A549 (cell line): Measurements from ENCODE around the gene MOB3A.
"Not testable (repeated sequence)": the region's sequence is repeated elsewhere in the genome, so short reads cannot be mapped to it uniquely, and the experiment has no call there.

ENCODE experiments used
- CHD4 ChIP-seq: fragments of 200-600 bp; sonication (generic); IDR thresholded peaks from 2 replicates; pipeline ENCODE4 v1.6.1; 2016; ENCODE audit warnings: antibody characterized with exemption, mild to moderate bottlenecking, borderline replicate concordance
- EHF ChIP-seq: fragments of 250-450 bp; sonication (Bioruptor Pico); IDR thresholded peaks from 2 replicates; pipeline ENCODE4 v1.5.0; 2020; ENCODE audit warnings: mild to moderate bottlenecking
- JUNB ChIP-seq: fragments of >200 bp; sonication (Bioruptor Twin); formaldehyde crosslinking; IDR thresholded peaks from 2 replicates; pipeline ENCODE4 v1.6.1; 2016
- KDM1A ChIP-seq: fragments of 200-600 bp; sonication (generic); IDR thresholded peaks from 2 replicates; pipeline ENCODE4 v1.6.1; 2016; ENCODE audit warnings: low read depth, mild to moderate bottlenecking
- MYC ChIP-seq: IDR thresholded peaks from 2 replicates; pipeline ENCODE4 v1.6.1; 2012; ENCODE audit warnings: mild to moderate bottlenecking, inconsistent platforms, low read length, improper control_type of control experiment, borderline replicate concordance
- POLR2A ChIP-seq: IDR thresholded peaks from 2 replicates; pipeline ENCODE4 v1.6.1; 2012; ENCODE audit warnings: mild to moderate bottlenecking, low read length
- SREBF2 ChIP-seq: fragments of 450-650 bp; IDR thresholded peaks from 2 replicates; pipeline ENCODE4 v1.6.1; 2014; ENCODE audit warnings: mild to moderate bottlenecking, moderate library complexity
- TF ChIP-seq, protein P1 (sequence below): fragments of >200 bp; sonication (Bioruptor Twin); formaldehyde crosslinking; IDR thresholded peaks from 3 replicates; pipeline ENCODE4 v1.5.1; 2016
- TF ChIP-seq, protein P2 (sequence below): IDR thresholded peaks from 2 replicates; pipeline ENCODE4 v1.6.1; 2012
- TF ChIP-seq, protein P3 (sequence below): fragments of 250-450 bp; sonication (Bioruptor Pico); IDR thresholded peaks from 2 replicates; pipeline ENCODE4 v1.5.0; 2021; ENCODE audit warnings: mild to moderate bottlenecking, moderate library complexity, borderline replicate concordance

DNA sequence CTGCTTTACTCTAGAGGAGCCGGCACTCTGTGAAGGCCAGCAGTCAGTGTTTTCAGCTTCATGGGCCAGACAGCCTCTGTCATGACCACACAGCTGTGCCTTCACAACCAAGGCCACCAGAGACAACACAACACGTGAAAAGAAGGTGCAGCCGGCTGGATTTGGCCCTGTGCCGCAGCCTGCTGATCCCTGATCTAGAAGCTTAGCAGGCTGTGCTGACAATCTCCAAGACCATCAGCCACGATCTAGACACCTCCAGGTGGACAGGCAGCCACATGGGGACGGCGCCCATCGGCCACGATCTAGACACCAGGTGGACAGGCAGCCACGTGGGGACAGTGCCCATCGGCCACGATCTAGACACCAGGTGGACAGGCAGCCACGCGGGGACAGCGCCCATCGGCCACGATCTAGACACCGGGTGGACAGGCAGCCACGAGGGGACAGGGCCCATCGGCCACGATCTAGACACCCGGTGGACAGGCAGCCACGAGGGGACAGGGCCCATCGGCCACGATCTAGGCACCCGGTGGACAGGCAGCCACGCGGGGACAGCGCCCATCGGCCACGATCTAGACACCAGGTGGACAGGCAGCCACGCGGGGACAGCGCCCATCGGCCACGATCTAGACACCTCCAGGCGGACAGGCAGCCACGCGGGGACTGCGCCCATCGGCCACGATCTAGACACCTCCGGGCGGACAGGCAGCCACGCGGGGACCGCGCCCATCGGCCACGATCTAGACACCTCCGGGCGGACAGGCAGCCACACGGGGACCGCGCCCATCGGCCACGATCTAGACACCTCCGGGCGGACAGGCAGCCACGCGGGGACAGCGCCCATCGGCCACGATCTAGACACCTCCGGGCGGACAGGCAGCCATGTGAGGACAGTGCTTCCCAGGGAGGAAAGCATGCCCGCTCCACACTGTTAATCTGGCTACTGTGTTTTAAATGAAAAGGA, 35.2 kb upstream of the MOB3A start:
- TF ChIP-seq, protein P1, sequence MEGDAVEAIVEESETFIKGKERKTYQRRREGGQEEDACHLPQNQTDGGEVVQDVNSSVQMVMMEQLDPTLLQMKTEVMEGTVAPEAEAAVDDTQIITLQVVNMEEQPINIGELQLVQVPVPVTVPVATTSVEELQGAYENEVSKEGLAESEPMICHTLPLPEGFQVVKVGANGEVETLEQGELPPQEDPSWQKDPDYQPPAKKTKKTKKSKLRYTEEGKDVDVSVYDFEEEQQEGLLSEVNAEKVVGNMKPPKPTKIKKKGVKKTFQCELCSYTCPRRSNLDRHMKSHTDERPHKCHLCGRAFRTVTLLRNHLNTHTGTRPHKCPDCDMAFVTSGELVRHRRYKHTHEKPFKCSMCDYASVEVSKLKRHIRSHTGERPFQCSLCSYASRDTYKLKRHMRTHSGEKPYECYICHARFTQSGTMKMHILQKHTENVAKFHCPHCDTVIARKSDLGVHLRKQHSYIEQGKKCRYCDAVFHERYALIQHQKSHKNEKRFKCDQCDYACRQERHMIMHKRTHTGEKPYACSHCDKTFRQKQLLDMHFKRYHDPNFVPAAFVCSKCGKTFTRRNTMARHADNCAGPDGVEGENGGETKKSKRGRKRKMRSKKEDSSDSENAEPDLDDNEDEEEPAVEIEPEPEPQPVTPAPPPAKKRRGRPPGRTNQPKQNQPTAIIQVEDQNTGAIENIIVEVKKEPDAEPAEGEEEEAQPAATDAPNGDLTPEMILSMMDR = not testable (repeated sequence)
- TF ChIP-seq SREBF2, KDM1A, JUNB, POLR2A, MYC, EHF, CHD4: not testable (repeated sequence)
- TF ChIP-seq, protein P2, sequence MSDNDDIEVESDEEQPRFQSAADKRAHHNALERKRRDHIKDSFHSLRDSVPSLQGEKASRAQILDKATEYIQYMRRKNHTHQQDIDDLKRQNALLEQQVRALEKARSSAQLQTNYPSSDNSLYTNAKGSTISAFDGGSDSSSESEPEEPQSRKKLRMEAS = not testable (repeated sequence)
- TF ChIP-seq, protein P3, sequence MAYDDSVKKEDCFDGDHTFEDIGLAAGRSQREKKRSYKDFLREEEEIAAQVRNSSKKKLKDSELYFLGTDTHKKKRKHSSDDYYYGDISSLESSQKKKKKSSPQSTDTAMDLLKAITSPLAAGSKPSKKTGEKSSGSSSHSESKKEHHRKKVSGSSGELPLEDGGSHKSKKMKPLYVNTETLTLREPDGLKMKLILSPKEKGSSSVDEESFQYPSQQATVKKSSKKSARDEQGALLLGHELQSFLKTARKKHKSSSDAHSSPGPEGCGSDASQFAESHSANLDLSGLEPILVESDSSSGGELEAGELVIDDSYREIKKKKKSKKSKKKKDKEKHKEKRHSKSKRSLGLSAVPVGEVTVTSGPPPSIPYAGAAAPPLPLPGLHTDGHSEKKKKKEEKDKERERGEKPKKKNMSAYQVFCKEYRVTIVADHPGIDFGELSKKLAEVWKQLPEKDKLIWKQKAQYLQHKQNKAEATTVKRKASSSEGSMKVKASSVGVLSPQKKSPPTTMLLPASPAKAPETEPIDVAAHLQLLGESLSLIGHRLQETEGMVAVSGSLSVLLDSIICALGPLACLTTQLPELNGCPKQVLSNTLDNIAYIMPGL (CRISPR knock-in tag) = not testable (repeated sequence)
